Panc1 (cell line): Measurements from ENCODE around the gene PDE4B.

Source experiments
- POLR2AphosphoS5 ChIP-seq: IDR thresholded peaks from 2 replicates; pipeline ENCODE4 v1.6.1; 2012; ENCODE audit warnings: mild to moderate bottlenecking, low read depth, low read length, moderate library complexity
- TF ChIP-seq, protein P1 (sequence below), 2 experiments: IDR thresholded peaks; 2 replicates each; pipeline ENCODE4 v1.6.1; 2011 to 2012; ENCODE audit warnings: low read depth in 2 of 2, control low read depth in 1 of 2, low read length in 1 of 2, mild to moderate bottlenecking in 1 of 2, moderate library complexity in 1 of 2; ENCODE audit not compliant: insufficient read depth in 1 of 2
- TF ChIP-seq, protein P2 (sequence below): fragments of 450-650 bp; IDR thresholded peaks from 2 replicates; pipeline ENCODE4 v1.5.1; 2017; ENCODE audit warnings: mild to moderate bottlenecking

GRCh38 chr1:66348776-66349175 lies 556.1 kb downstream of the PDE4B start:
- TF ChIP-seq, protein P1, sequence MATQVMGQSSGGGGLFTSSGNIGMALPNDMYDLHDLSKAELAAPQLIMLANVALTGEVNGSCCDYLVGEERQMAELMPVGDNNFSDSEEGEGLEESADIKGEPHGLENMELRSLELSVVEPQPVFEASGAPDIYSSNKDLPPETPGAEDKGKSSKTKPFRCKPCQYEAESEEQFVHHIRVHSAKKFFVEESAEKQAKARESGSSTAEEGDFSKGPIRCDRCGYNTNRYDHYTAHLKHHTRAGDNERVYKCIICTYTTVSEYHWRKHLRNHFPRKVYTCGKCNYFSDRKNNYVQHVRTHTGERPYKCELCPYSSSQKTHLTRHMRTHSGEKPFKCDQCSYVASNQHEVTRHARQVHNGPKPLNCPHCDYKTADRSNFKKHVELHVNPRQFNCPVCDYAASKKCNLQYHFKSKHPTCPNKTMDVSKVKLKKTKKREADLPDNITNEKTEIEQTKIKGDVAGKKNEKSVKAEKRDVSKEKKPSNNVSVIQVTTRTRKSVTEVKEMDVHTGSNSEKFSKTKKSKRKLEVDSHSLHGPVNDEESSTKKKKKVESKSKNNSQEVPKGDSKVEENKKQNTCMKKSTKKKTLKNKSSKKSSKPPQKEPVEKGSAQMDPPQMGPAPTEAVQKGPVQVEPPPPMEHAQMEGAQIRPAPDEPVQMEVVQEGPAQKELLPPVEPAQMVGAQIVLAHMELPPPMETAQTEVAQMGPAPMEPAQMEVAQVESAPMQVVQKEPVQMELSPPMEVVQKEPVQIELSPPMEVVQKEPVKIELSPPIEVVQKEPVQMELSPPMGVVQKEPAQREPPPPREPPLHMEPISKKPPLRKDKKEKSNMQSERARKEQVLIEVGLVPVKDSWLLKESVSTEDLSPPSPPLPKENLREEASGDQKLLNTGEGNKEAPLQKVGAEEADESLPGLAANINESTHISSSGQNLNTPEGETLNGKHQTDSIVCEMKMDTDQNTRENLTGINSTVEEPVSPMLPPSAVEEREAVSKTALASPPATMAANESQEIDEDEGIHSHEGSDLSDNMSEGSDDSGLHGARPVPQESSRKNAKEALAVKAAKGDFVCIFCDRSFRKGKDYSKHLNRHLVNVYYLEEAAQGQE (IDR thresholded peaks at IDR 0.05; ENCODE audit: insufficient read depth in 1 of 2, low read depth in 2 of 2, low read length in 1 of 2), result no peak
- TF ChIP-seq, protein P2, sequence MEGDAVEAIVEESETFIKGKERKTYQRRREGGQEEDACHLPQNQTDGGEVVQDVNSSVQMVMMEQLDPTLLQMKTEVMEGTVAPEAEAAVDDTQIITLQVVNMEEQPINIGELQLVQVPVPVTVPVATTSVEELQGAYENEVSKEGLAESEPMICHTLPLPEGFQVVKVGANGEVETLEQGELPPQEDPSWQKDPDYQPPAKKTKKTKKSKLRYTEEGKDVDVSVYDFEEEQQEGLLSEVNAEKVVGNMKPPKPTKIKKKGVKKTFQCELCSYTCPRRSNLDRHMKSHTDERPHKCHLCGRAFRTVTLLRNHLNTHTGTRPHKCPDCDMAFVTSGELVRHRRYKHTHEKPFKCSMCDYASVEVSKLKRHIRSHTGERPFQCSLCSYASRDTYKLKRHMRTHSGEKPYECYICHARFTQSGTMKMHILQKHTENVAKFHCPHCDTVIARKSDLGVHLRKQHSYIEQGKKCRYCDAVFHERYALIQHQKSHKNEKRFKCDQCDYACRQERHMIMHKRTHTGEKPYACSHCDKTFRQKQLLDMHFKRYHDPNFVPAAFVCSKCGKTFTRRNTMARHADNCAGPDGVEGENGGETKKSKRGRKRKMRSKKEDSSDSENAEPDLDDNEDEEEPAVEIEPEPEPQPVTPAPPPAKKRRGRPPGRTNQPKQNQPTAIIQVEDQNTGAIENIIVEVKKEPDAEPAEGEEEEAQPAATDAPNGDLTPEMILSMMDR, result no peak
- TF ChIP-seq POLR2AphosphoS5, result no peak
